Measurements from ENCODE around the gene ARL10. TPM values are rescaled to one million over a fixed set of nuclear protein-coding genes. Genes with fewer than 3 reads are reported as not detected.
A peak's percentile ranks its signal among the peaks of the same experiment; 100 is the strongest.

ARL10 gene
- polyA plus RNA-seq, 1 of the 3 experiments (the other 2 are of a cell fraction), result 4.6 TPM

DNA sequence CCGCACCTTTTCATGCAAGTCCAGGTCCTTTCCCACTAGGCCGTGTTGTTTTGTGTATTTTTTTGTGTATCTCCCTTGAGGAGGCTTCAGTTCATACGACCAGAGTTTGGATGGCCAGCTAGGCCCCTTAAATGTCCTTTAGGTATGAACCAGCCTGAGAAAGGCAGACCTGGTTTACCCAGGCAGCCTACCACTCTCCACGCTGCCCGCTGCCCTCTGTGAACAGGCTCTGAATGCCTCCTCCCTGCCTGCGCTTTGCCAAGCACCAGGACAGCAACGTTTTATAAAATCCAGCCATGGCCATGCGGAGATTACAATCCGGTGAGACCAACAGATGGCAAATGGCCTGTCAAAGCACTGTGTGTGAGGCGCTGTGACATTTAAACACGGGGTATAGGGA, 51.7 kb downstream of the ARL10 start:
- TF ChIP-seq, protein P1, sequence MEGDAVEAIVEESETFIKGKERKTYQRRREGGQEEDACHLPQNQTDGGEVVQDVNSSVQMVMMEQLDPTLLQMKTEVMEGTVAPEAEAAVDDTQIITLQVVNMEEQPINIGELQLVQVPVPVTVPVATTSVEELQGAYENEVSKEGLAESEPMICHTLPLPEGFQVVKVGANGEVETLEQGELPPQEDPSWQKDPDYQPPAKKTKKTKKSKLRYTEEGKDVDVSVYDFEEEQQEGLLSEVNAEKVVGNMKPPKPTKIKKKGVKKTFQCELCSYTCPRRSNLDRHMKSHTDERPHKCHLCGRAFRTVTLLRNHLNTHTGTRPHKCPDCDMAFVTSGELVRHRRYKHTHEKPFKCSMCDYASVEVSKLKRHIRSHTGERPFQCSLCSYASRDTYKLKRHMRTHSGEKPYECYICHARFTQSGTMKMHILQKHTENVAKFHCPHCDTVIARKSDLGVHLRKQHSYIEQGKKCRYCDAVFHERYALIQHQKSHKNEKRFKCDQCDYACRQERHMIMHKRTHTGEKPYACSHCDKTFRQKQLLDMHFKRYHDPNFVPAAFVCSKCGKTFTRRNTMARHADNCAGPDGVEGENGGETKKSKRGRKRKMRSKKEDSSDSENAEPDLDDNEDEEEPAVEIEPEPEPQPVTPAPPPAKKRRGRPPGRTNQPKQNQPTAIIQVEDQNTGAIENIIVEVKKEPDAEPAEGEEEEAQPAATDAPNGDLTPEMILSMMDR (IDR thresholded peaks at IDR 0.05), result no peak
- TF ChIP-seq SMC3 (IDR thresholded peaks at IDR 0.05; ENCODE audit: low read depth, low read length) (no peak), NRF1 (IDR thresholded peaks at IDR 0.05; ENCODE audit: low read depth, low read length) (no peak)
- Histone ChIP-seq H3K27ac (ENCODE audit: low read depth in 2 of 2, low read length in 1 of 2) (no peak overlapping the region), H3K36me3 (replicated peaks in 1 of 2; ENCODE audit: control insufficient read depth in 1 of 2, insufficient read depth in 2 of 2, low read length in 1 of 2) (no peaks in the 10 kb centered on the region), H3K9me3 (no peaks in the 10 kb centered on the region), H4K20me1 (ENCODE audit: insufficient read depth) (no peaks in the 10 kb centered on the region), H3F3A (replicated peaks; ENCODE audit: insufficient read depth) (no peaks in the 10 kb centered on the region), H3K4me1 (ENCODE audit: control insufficient read depth in 1 of 2, insufficient read depth in 2 of 2, low read depth in 1 of 2, low read length in 1 of 2) (peaks cover 0 to 12% of the 10 kb centered on the region in 2 experiments; a peak in 2 of 4 replicates), H2AFZ (ENCODE audit: low read depth) (peak overlapping the region; percentile 71), H3K9ac (no peak overlapping the region), H3K9me2 (no peaks in the 10 kb centered on the region), H3K27me3 (ENCODE audit: insufficient read depth) (no peaks in the 10 kb centered on the region), H3K4me3 (ENCODE audit: low read depth in 2 of 2, low read length in 1 of 2) (peak overlapping the region in 1 of 2 experiments; percentile 97; a peak in 1 of 4 replicates), H3K4me2 (peak overlapping the region; percentile 71), H3K79me2 (ENCODE audit: insufficient read depth) (peaks cover 18% of the 10 kb centered on the region; the same call in 1 of the 2 replicates)
- no peak for DNase-seq
- CTCF ChIA-PET, result interaction anchor here (0.6 to 3.6 kb wide), 37 partner anchors 10 to 687 kb away, joined by 3 to 47 read pairs (median 4); partner anchors contain the start of genes EIF4E1B, FAF2, HIGD2A and NOP16
- 81% methylated on average over 11 of the region's 11 CpGs for WGBS (ENCODE audit: low lambda C conversion rate)
- POLR2A ChIA-PET, result interaction anchor here (0.9 to 1.9 kb wide), 3 partner anchors 27 to 126 kb away, joined by 3 to 6 read pairs (median 4); partner anchors contain the start of gene KIAA1191

DNA sequence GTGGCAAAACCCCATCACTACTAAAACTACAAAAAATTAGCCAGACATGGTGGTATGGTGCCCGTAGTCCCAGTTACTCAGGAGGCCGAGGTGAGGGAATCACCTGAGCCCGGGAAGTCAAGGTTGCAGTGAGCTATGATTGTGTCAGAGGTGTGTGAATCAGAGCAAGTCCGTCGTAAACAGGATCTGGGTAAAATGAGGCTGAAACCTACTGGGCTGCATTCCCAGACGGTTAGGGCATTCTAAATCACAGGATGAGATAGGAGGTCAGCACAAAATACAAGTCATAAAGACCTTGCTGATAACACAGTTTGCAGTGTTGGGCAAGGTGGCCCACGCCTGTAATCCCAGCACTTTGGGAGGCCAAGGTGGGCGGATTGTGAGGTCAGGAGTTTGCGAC, 53.0 kb downstream of the ARL10 start:
- Histone ChIP-seq H3K27ac (ENCODE audit: low read depth in 2 of 2, low read length in 1 of 2) (no peak overlapping the region), H3K36me3 (replicated peaks in 1 of 2; ENCODE audit: control insufficient read depth in 1 of 2, insufficient read depth in 2 of 2, low read length in 1 of 2) (no peaks in the 10 kb centered on the region), H3K9ac (no peak overlapping the region), H3K9me2 (no peaks in the 10 kb centered on the region), H3K4me3 (ENCODE audit: low read depth in 2 of 2, low read length in 1 of 2) (no peak overlapping the region), H3F3A (replicated peaks; ENCODE audit: insufficient read depth) (no peaks in the 10 kb centered on the region), H3K9me3 (no peaks in the 10 kb centered on the region), H3K79me2 (ENCODE audit: insufficient read depth) (peaks cover 18% of the 10 kb centered on the region; the same call in 1 of the 2 replicates), H4K20me1 (ENCODE audit: insufficient read depth) (no peaks in the 10 kb centered on the region), H3K4me1 (ENCODE audit: control insufficient read depth in 1 of 2, insufficient read depth in 2 of 2, low read depth in 1 of 2, low read length in 1 of 2) (peaks cover 0 to 12% of the 10 kb centered on the region in 2 experiments; a peak in 2 of 4 replicates), H2AFZ (ENCODE audit: low read depth) (no peak overlapping the region), H3K4me2 (no peak overlapping the region), H3K27me3 (ENCODE audit: insufficient read depth) (no peaks in the 10 kb centered on the region; the same call in 1 of the 2 replicates)
- TF ChIP-seq MEF2A (IDR thresholded peaks at IDR 0.05; ENCODE audit: borderline replicate concordance, low read depth), result no peak
- no peak for TF ChIP-seq ZBTB33 (IDR thresholded peaks at IDR 0.05; ENCODE audit: borderline replicate concordance, low read depth)
- TF ChIP-seq TCF12 (IDR thresholded peaks at IDR 0.05), result no peak
- no peak for TF ChIP-seq EP300 (IDR thresholded peaks at IDR 0.05; ENCODE audit: borderline replicate concordance in 1 of 2, low read depth in 1 of 2, low read length in 1 of 2)
- TF ChIP-seq YY1 (IDR thresholded peaks at IDR 0.05; ENCODE audit: low read depth), result no peak
- TF ChIP-seq FOXJ3 (CRISPR knock-in tag; IDR thresholded peaks at IDR 0.05), result no peak
- no peak for TF ChIP-seq NFIC (IDR thresholded peaks at IDR 0.05; ENCODE audit: borderline replicate concordance)
- TF ChIP-seq, protein P2, sequence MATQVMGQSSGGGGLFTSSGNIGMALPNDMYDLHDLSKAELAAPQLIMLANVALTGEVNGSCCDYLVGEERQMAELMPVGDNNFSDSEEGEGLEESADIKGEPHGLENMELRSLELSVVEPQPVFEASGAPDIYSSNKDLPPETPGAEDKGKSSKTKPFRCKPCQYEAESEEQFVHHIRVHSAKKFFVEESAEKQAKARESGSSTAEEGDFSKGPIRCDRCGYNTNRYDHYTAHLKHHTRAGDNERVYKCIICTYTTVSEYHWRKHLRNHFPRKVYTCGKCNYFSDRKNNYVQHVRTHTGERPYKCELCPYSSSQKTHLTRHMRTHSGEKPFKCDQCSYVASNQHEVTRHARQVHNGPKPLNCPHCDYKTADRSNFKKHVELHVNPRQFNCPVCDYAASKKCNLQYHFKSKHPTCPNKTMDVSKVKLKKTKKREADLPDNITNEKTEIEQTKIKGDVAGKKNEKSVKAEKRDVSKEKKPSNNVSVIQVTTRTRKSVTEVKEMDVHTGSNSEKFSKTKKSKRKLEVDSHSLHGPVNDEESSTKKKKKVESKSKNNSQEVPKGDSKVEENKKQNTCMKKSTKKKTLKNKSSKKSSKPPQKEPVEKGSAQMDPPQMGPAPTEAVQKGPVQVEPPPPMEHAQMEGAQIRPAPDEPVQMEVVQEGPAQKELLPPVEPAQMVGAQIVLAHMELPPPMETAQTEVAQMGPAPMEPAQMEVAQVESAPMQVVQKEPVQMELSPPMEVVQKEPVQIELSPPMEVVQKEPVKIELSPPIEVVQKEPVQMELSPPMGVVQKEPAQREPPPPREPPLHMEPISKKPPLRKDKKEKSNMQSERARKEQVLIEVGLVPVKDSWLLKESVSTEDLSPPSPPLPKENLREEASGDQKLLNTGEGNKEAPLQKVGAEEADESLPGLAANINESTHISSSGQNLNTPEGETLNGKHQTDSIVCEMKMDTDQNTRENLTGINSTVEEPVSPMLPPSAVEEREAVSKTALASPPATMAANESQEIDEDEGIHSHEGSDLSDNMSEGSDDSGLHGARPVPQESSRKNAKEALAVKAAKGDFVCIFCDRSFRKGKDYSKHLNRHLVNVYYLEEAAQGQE (IDR thresholded peaks at IDR 0.05; ENCODE audit: low read depth, low read length), result no peak
- TF ChIP-seq, protein P3, sequence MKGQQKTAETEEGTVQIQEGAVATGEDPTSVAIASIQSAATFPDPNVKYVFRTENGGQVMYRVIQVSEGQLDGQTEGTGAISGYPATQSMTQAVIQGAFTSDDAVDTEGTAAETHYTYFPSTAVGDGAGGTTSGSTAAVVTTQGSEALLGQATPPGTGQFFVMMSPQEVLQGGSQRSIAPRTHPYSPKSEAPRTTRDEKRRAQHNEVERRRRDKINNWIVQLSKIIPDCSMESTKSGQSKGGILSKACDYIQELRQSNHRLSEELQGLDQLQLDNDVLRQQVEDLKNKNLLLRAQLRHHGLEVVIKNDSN (IDR thresholded peaks at IDR 0.05; ENCODE audit: borderline replicate concordance, low read depth), result no peak
- TF ChIP-seq SMC3 (IDR thresholded peaks at IDR 0.05; ENCODE audit: low read depth, low read length), result no peak
- no peak for TF ChIP-seq RAD21 (IDR thresholded peaks at IDR 0.05; ENCODE audit: low read length)
- no peak for TF ChIP-seq CHD2 (IDR thresholded peaks at IDR 0.05; ENCODE audit: low read length, partially characterized antibody)
- TF ChIP-seq USF2 (IDR thresholded peaks at IDR 0.05; ENCODE audit: borderline replicate concordance, low read depth, low read length), result no peak
- DNase-seq, result no peak
- POLR2A ChIA-PET, result interaction anchor here (0.8 kb wide), 1 partner anchor 229 kb away, joined by 3 read pairs; the partner anchor contains the start of gene TSPAN17
- WGBS (ENCODE audit: low lambda C conversion rate), result 63% methylated on average over 9 of the region's 9 CpGs
- CTCF ChIA-PET, result interaction anchor here (0.7 to 3.6 kb wide), 5 partner anchors 11 to 202 kb away, joined by 3 to 47 read pairs (median 3); partner anchors contain the start of gene FAF2

Measured in SK-N-SH (cell line).